MCF 10A (cell line): ENCODE data around the gene CNTNAP2. TPM values are rescaled to one million over a fixed set of nuclear protein-coding genes. Genes with fewer than 3 reads are reported as not detected.

Source experiments
- BruUV-seq: library from RNA; stranded (reverse); fragments of 400-500 nt; replicated peaks from 2 replicates; lab custom pipeline; 2021; lab: Mats Ljungman, UMichigan
- CTCF ChIA-PET: fragments of 300-600 bp; sonication (Branson Sonifier 250); formaldehyde crosslinking; extraction: SDS; loops from one replicate; lab custom pipeline; 2021; ENCODE audit warnings: antibody characterized with exemption, inconsistent platforms; lab: Yijun Ruan, JAX
- POLR2A ChIA-PET: fragments of 300-600, 350-650 bp; sonication (Branson Sonifier 250); formaldehyde crosslinking; extraction: SDS; loops from one replicate; lab custom pipeline; 2020; ENCODE audit warnings: antibody characterized with exemption, inconsistent platforms; lab: Yijun Ruan, JAX
- DNase-seq: peaks from one replicate; pipeline ENCODE4 v3.0.0-alpha.2; 2018; ENCODE audit not compliant: unreplicated experiment
- H3K27ac Mint-ChIP-seq: one replicate; pipeline ENCODE4 v1.8.0; 2022; ENCODE audit warnings: mild to moderate bottlenecking, low read depth, mixed read lengths; ENCODE audit not compliant: unreplicated experiment
- H3K27me3 Mint-ChIP-seq: one replicate; pipeline ENCODE4 v1.8.0; 2022; ENCODE audit warnings: mixed read lengths; ENCODE audit not compliant: insufficient read depth, unreplicated experiment
- H3K36me3 Mint-ChIP-seq: one replicate; pipeline ENCODE4 v1.8.0; 2022; ENCODE audit warnings: mild to moderate bottlenecking, moderate library complexity, mixed read lengths; ENCODE audit not compliant: insufficient read depth, unreplicated experiment
- H3K4me1 Mint-ChIP-seq: one replicate; pipeline ENCODE4 v1.8.0; 2022; ENCODE audit warnings: mixed read lengths; ENCODE audit not compliant: insufficient read depth, unreplicated experiment
- H3K4me3 Mint-ChIP-seq: one replicate; pipeline ENCODE4 v1.8.0; 2022; ENCODE audit warnings: mild to moderate bottlenecking, moderate library complexity, mixed read lengths; ENCODE audit not compliant: unreplicated experiment
- H3K9me3 Mint-ChIP-seq: one replicate; pipeline ENCODE4 v1.8.0; 2022; ENCODE audit warnings: mixed read lengths; ENCODE audit not compliant: unreplicated experiment
- CTCF ChIP-seq: fragments of 200-600 bp; IDR thresholded peaks from one replicate; pipeline ENCODE4 v1.8.0; 2022; ENCODE audit warnings: antibody characterized with exemption, mild to moderate bottlenecking; ENCODE audit not compliant: unreplicated experiment
- intact Hi-C: fragments of 100-400 bp; cut with micrococcal nuclease; formaldehyde crosslinking; loops from 2 replicates; pipeline ENCODE4 v1.14.1; 2022
- total RNA-seq: library from RNA; stranded (reverse); gene quantifications from 2 replicates; pipeline ENCODE4 v1.2.3, GENCODE V29; 2022

Gene CNTNAP2
- total RNA-seq, 1 experiment from 2014 or later: 1.1 TPM

GRCh38 chr7:146201945-146202344 lies 85.3 kb downstream of the CNTNAP2 start:
- CTCF ChIA-PET: no interaction called here
- no peak for TF ChIP-seq CTCF
- peaks cover 64% of the 10 kb centered on the region for H3K27me3 Mint-ChIP-seq
- H3K36me3 Mint-ChIP-seq: no peaks in the 10 kb centered on the region
- POLR2A ChIA-PET: no interaction called here
- DNase-seq: no peak
- H3K9me3 Mint-ChIP-seq: no peaks in the 10 kb centered on the region
- H3K4me3 Mint-ChIP-seq: no peak overlapping the region
- H3K27ac Mint-ChIP-seq: no peak overlapping the region
- no peaks in the 10 kb centered on the region for H3K4me1 Mint-ChIP-seq
- BruUV-seq: no TSS peak
- intact Hi-C loops: no loop called here

GRCh38 chr7:146206270-146206669 lies 89.7 kb downstream of the CNTNAP2 start:
- no TSS peak for BruUV-seq
- ChIA-PET CTCF (no interaction called here), POLR2A (no interaction called here)
- Mint-ChIP-seq H3K27ac (no peak overlapping the region), H3K4me3 (no peak overlapping the region), H3K27me3 (peaks cover 27% of the 10 kb centered on the region), H3K36me3 (no peaks in the 10 kb centered on the region), H3K4me1 (no peaks in the 10 kb centered on the region), H3K9me3 (no peaks in the 10 kb centered on the region)
- DNase-seq: no peak
- intact Hi-C loops: no loop called here
- TF ChIP-seq CTCF: no peak

GRCh38 chr7:146208492-146208891 lies 91.9 kb downstream of the CNTNAP2 start:
- Mint-ChIP-seq H3K4me3 (no peak overlapping the region), H3K27ac (no peak overlapping the region), H3K9me3 (no peaks in the 10 kb centered on the region), H3K36me3 (no peaks in the 10 kb centered on the region), H3K27me3 (peaks cover 16% of the 10 kb centered on the region), H3K4me1 (no peaks in the 10 kb centered on the region)
- DNase-seq: no peak
- no peak for TF ChIP-seq CTCF
- ChIA-PET POLR2A (interaction anchor here (0.6 kb wide), 1 partner anchor 92 kb away, joined by 3 read pairs; no protein-coding TSS in a partner anchor), CTCF (no interaction called here)
- intact Hi-C loops: no loop called here
- no TSS peak for BruUV-seq

- TF ChIP-seq CTCF: no peak
- intact Hi-C loops: no loop called here
- ChIA-PET CTCF (no interaction called here), POLR2A (interaction anchor here (0.7 kb wide), 1 partner anchor 31 kb away, joined by 3 read pairs; no protein-coding TSS in a partner anchor)
- no peaks in the 10 kb centered on the region for H3K36me3 Mint-ChIP-seq
- BruUV-seq: no TSS peak
- DNase-seq: no peak
- H3K27me3 Mint-ChIP-seq: peaks cover 52% of the 10 kb centered on the region
- H3K9me3 Mint-ChIP-seq: no peaks in the 10 kb centered on the region
- H3K4me3 Mint-ChIP-seq: no peak overlapping the region
- peaks cover 13% of the 10 kb centered on the region for H3K4me1 Mint-ChIP-seq
- H3K27ac Mint-ChIP-seq: no peak overlapping the region
Measured at GRCh38 chr7:146214842-146215241, 98.2 kb downstream of the CNTNAP2 start.
